Uterus (tissue), 2 donors: Measurements from ENCODE around the gene CLSTN2.

ENCODE experiments used
- POLR2A ChIP-seq, 2 donors: fragments of 450-650 bp; IDR thresholded peaks; one replicate each; pipeline ENCODE4 v1.6.1; 2016; ENCODE audit warnings: antibody characterized with exemption in 2 of 2, mild to moderate bottlenecking in 1 of 2, moderate library complexity in 1 of 2
- TF ChIP-seq, protein P1 (sequence below), 4 experiments: fragments of 200-600 bp in 2 of 4; fragments of 450-650 bp in 2 of 4; sonication (generic) in 2 of 4; IDR thresholded peaks; one replicate each; pipeline ENCODE4 v1.5.1; 2016 to 2019; ENCODE audit warnings: antibody characterized with exemption in 4 of 4, mild to moderate bottlenecking in 2 of 4, moderate library complexity in 1 of 4

DNA sequence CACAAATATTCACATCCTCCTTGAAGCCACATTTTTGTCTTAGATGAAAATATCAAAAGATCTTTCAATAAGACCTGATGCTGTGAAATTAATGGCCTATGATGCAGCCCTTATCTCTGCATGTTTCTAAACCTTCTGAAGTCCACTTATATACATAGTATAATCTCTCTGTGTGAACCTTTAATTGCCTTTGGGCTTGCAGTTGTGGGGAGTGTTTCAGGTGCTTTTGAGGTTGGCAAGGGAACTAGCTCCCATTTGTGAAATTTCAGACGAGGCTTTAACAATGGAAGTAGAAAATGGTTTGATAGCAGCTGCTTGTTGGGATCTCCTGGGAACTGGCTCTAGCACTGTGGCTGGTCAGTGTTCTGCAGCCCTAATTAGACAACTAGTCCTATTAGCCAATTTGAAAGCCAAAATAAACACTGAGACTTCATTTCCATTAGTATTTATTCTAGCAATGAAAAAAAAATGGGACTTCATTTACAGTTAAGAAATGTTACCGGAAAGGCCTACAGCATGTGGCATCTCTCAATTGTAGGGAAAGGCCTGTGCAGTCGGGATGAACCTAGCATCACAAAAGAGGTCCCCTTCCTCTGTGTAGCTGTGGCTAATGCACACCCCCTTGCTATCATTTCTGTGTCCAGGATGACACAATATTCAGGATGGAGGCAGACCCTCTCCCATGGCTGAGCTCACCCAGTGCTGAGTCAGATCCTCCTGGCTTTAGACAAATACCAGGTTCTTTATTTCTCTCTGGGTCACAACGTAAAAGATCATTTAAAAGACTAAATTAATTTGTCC is 602.1 kb downstream of the CLSTN2 start:
- no peak for TF ChIP-seq POLR2A (IDR thresholded peaks at IDR 0.05)
- TF ChIP-seq, protein P1, sequence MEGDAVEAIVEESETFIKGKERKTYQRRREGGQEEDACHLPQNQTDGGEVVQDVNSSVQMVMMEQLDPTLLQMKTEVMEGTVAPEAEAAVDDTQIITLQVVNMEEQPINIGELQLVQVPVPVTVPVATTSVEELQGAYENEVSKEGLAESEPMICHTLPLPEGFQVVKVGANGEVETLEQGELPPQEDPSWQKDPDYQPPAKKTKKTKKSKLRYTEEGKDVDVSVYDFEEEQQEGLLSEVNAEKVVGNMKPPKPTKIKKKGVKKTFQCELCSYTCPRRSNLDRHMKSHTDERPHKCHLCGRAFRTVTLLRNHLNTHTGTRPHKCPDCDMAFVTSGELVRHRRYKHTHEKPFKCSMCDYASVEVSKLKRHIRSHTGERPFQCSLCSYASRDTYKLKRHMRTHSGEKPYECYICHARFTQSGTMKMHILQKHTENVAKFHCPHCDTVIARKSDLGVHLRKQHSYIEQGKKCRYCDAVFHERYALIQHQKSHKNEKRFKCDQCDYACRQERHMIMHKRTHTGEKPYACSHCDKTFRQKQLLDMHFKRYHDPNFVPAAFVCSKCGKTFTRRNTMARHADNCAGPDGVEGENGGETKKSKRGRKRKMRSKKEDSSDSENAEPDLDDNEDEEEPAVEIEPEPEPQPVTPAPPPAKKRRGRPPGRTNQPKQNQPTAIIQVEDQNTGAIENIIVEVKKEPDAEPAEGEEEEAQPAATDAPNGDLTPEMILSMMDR (IDR thresholded peaks at IDR 0.05), result no peak
